ENCODE results near the gene GRAMD4. TPM values are rescaled to one million over a fixed set of nuclear protein-coding genes. Genes with fewer than 3 reads are reported as not detected.

Gene GRAMD4
- total RNA-seq, 1 donor from 2014 or later = 45.6 TPM

DNA sequence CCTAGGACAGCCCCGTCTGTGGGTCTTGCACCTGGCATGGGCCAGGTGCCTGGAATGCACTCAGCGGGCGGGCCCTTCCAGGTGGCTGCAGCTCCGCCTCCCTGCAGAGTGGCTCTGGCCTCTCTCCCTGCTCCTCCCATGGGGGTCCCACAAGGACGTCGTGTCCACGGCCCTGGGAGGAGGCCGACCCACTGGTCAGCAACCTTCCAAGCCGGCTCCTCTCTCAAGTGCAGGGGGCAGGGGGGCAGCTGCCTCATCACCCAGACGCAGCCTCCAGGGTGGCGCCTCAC is 76.0 kb downstream of the GRAMD4 start:
- Mint-ChIP-seq H3K27ac (no peak overlapping the region), H3K36me3 (ENCODE audit: low read depth) (peaks cover 69% of the 10 kb centered on the region), H3K4me3 (no peak overlapping the region), H3K4me1 (no peaks in the 10 kb centered on the region), H3K9me3 (no peaks in the 10 kb centered on the region), H3K27me3 (no peaks in the 10 kb centered on the region)
- TF ChIP-seq, protein P1, sequence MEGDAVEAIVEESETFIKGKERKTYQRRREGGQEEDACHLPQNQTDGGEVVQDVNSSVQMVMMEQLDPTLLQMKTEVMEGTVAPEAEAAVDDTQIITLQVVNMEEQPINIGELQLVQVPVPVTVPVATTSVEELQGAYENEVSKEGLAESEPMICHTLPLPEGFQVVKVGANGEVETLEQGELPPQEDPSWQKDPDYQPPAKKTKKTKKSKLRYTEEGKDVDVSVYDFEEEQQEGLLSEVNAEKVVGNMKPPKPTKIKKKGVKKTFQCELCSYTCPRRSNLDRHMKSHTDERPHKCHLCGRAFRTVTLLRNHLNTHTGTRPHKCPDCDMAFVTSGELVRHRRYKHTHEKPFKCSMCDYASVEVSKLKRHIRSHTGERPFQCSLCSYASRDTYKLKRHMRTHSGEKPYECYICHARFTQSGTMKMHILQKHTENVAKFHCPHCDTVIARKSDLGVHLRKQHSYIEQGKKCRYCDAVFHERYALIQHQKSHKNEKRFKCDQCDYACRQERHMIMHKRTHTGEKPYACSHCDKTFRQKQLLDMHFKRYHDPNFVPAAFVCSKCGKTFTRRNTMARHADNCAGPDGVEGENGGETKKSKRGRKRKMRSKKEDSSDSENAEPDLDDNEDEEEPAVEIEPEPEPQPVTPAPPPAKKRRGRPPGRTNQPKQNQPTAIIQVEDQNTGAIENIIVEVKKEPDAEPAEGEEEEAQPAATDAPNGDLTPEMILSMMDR (IDR thresholded peaks at IDR 0.05) = no peak
- ChIA-PET POLR2A (no interaction called here), CTCF (no interaction called here)
- intact Hi-C loops (cut with micrococcal nuclease) = no loop called here
- DNase-seq = no peak
- ATAC-seq (ENCODE audit: low read depth) = no peak

DNA sequence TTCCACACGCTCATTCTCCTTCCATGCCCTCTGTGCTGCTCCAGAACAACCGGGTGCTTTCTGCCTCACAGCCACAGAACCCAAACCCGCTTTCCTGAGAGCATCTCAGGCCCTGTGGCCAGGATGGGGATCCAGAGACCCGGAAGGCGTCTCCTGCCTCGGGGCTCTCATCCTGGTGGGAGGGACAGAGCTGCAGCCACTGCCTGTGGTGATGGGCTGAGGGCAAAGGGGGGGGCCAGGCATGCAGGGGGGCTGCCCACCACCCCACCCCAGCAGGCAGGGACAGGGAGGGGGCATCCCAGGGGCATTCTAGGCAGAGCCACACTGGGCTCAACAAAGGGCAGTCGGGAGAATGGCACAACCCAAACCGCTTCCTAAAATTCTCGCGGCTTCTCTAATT is 76.4 kb downstream of the GRAMD4 start:
- intact Hi-C loops (cut with micrococcal nuclease) = no loop called here
- Mint-ChIP-seq H3K27ac (no peak overlapping the region), H3K4me1 (no peaks in the 10 kb centered on the region), H3K27me3 (no peaks in the 10 kb centered on the region), H3K4me3 (no peak overlapping the region), H3K36me3 (ENCODE audit: low read depth) (peaks cover 69% of the 10 kb centered on the region), H3K9me3 (no peaks in the 10 kb centered on the region)
- CTCF ChIA-PET = no interaction called here
- DNase-seq (no peak), ATAC-seq (ENCODE audit: low read depth) (no peak)
- TF ChIP-seq, protein P1 (IDR thresholded peaks at IDR 0.05) = no peak
- POLR2A ChIA-PET = no interaction called here

DNA sequence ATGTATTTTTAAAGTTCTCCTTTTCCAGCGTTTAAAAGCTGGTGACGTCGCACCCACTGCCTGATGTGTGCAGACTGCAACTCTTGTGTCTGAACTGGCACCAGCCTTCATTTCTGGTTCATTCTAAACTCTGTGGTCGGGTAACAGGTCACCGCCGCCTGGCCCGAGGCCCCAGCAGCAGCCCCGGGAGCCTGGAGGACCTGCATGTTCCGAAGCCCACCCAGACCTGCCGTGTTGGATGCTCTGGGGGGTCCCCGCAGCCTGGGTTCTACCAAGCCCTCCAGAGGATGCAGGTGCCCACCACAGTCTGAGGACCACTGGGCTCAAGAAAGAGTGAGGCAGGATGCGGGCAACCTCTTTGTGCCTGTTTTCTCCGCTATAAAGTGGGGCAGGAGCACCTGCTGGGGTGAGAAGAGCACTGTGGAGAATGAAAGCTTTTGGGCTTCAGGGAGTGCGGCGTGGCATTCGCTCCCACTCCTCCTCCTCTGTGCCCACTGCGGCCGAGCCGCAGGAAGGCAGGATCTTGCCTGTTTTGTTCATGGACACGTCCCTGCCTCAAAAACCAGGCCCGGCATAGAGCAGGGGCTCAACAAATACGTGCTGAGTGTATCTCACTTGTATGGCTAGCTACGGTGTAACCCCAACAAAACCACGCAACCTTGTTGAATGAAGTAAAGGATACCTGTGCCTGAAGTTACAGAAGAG is 77.8 kb downstream of the GRAMD4 start:
- Mint-ChIP-seq H3K9me3 (no peaks in the 10 kb centered on the region), H3K27me3 (no peaks in the 10 kb centered on the region), H3K4me3 (no peak overlapping the region), H3K27ac (no peak overlapping the region), H3K4me1 (no peaks in the 10 kb centered on the region), H3K36me3 (ENCODE audit: low read depth) (peaks cover 75% of the 10 kb centered on the region)
- TF ChIP-seq, protein P1 (IDR thresholded peaks at IDR 0.05) = no peak
- ChIA-PET CTCF (no interaction called here), POLR2A (interaction anchor here (0.7 kb wide), 1 partner anchor 109 kb away, joined by 7 read pairs; no protein-coding TSS in a partner anchor)
- DNase-seq (no peak), ATAC-seq (ENCODE audit: low read depth) (no peak)
- intact Hi-C loops (cut with micrococcal nuclease) = no loop called here

DNA sequence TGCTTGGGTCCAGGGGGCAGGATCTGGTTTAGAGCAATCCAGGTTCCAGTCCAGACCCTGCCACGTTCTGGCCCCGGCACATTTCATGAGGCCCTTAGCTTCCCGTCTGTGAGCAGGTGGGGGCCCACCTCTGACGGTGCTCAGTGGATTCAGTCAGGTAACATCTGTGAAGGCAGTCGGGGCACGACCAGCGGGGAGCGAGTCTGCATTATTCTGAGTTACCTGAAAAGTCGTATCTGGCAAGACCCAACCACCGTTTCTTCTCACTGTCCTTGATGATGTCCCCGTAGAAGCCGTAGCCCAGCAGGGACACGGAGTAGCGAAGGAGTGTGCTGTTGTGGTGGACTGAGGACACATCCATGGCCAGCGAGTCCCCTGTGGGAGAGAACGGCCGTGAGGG is 78.9 kb downstream of the GRAMD4 start:
- Mint-ChIP-seq H3K36me3 (ENCODE audit: low read depth) (peaks cover 77% of the 10 kb centered on the region), H3K27me3 (no peaks in the 10 kb centered on the region), H3K27ac (no peak overlapping the region), H3K9me3 (no peaks in the 10 kb centered on the region), H3K4me3 (no peak overlapping the region), H3K4me1 (no peaks in the 10 kb centered on the region)
- CTCF ChIA-PET = no interaction called here
- ATAC-seq (ENCODE audit: low read depth) = no peak
- intact Hi-C loops (cut with micrococcal nuclease) = no loop called here
- TF ChIP-seq, protein P1 (IDR thresholded peaks at IDR 0.05) = no peak
- POLR2A ChIA-PET = no interaction called here
- no peak for DNase-seq

DNA sequence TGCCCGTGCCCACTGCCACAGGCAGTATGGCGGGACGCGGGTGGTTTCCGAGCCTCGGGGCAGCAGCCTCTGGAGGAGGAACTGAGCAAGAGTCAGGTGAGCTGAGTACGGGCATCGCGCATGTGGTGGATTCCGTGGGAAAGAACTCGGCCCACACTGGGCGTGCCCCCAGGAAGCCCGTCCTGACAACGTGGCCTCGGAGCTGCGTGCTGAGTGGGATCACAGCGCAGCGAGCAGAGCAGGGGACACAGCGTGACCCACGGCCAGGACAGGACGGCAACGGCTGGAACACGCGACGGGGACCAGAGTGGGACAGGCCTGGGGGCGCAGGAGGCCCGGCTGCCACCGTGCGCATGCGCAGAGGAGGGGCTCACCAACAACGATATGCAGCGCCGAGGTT is 81.1 kb downstream of the GRAMD4 start:
- Mint-ChIP-seq H3K4me3 (no peak overlapping the region), H3K27me3 (no peaks in the 10 kb centered on the region), H3K9me3 (no peaks in the 10 kb centered on the region), H3K4me1 (no peaks in the 10 kb centered on the region), H3K27ac (no peak overlapping the region), H3K36me3 (ENCODE audit: low read depth) (peaks cover 80% of the 10 kb centered on the region)
- POLR2A ChIA-PET = no interaction called here
- TF ChIP-seq, protein P1 (IDR thresholded peaks at IDR 0.05) = no peak
- intact Hi-C loops (cut with micrococcal nuclease) = no loop called here
- no peak for DNase-seq
- ATAC-seq (ENCODE audit: low read depth) = no peak
- CTCF ChIA-PET = interaction anchor here (0.7 kb wide), 1 partner anchor 333 kb away, joined by 3 read pairs; no protein-coding TSS in a partner anchor
